ENCODE measurements around the gene TMEM37. TPM values are rescaled to one million over a fixed set of nuclear protein-coding genes. Genes with fewer than 3 reads are reported as not detected.

TMEM37 gene
- total and polyA plus RNA-seq, 2 of the 13 experiments (the other 11 are each of a cell fraction or from before 2014, with no cell fraction given), result 37.7 to 115 TPM

DNA sequence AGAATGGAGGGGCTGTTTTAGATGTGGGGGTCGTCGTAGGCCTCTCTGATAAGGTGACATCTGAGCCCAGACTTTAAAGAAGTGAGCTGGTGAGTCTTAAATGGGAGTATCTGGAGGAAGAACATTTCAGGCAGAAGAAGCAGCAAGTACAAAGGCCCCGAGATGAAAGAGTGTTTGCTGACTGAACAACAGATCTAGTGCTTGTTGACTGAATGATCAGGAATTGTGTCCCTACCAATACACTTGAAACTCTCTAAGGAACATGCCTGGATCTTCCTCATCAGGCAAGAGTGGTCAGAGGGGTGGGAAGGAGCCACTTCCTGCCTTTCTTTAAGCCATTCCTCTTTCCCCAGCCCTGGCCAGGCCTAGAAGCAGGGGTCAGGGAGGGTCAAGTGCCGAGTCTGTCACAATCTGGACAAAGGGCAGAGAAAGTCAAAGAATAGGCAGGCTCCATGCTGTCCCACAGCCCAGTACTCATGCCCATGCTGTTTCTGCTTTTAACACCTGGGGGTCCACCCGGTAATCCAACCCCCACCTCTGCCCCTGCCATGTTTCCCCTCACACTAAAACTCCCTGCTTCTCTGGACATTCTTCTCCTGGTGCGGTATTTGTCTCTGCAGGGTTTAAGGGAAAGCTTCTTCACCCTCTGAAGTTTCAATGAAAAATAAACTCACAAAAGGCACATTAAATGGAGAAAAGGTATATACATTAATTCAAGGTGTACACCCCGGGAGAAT, 3.0 kb upstream of the TMEM37 start (continued):
- TF ChIP-seq, protein P1, sequence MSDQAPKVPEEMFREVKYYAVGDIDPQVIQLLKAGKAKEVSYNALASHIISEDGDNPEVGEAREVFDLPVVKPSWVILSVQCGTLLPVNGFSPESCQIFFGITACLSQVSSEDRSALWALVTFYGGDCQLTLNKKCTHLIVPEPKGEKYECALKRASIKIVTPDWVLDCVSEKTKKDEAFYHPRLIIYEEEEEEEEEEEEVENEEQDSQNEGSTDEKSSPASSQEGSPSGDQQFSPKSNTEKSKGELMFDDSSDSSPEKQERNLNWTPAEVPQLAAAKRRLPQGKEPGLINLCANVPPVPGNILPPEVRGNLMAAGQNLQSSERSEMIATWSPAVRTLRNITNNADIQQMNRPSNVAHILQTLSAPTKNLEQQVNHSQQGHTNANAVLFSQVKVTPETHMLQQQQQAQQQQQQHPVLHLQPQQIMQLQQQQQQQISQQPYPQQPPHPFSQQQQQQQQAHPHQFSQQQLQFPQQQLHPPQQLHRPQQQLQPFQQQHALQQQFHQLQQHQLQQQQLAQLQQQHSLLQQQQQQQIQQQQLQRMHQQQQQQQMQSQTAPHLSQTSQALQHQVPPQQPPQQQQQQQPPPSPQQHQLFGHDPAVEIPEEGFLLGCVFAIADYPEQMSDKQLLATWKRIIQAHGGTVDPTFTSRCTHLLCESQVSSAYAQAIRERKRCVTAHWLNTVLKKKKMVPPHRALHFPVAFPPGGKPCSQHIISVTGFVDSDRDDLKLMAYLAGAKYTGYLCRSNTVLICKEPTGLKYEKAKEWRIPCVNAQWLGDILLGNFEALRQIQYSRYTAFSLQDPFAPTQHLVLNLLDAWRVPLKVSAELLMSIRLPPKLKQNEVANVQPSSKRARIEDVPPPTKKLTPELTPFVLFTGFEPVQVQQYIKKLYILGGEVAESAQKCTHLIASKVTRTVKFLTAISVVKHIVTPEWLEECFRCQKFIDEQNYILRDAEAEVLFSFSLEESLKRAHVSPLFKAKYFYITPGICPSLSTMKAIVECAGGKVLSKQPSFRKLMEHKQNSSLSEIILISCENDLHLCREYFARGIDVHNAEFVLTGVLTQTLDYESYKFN (CRISPR knock-in tag; conservative IDR thresholded peaks at IDR 0.05), result 0 out of 2 replicates have a peak, but pooled peaks have one; percentile 40
- TF ChIP-seq, protein P2, sequence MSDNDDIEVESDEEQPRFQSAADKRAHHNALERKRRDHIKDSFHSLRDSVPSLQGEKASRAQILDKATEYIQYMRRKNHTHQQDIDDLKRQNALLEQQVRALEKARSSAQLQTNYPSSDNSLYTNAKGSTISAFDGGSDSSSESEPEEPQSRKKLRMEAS (IDR thresholded peaks at IDR 0.05), result peak; percentile 21; the same call in 1 of the 2 replicates
- TF ChIP-seq XRCC5 (optimal IDR thresholded peaks at IDR 0.05; ENCODE audit: low read length) (peak; percentile 16), ZNF451 (CRISPR knock-in tag; IDR thresholded peaks at IDR 0.05) (0 out of 2 replicates have a peak, but pooled peaks have one; percentile 33), BCL6 (CRISPR knock-in tag; IDR thresholded peaks at IDR 0.05) (peak; percentile 75; the same call in 1 of the 2 replicates), FOXK1 (CRISPR knock-in tag; IDR thresholded peaks at IDR 0.05; ENCODE audit: borderline replicate concordance, low read depth) (peak; percentile 9; the same call in 1 of the 2 replicates), SP2 (CRISPR knock-in tag; IDR thresholded peaks at IDR 0.05) (0 out of 2 replicates have a peak, but pooled peaks have one; percentile 20), RXRB (CRISPR knock-in tag; IDR thresholded peaks at IDR 0.05; ENCODE audit: borderline replicate concordance) (peak; percentile 77), SSRP1 (CRISPR knock-in tag; IDR thresholded peaks at IDR 0.05) (no peak), PPARG (CRISPR knock-in tag; conservative IDR thresholded peaks at IDR 0.05) (peak; percentile 44; the same call in 1 of the 2 replicates), ARNT2 (CRISPR knock-in tag; IDR thresholded peaks at IDR 0.05; ENCODE audit: low read depth) (no peak), DPF2 (CRISPR knock-in tag; IDR thresholded peaks at IDR 0.05; ENCODE audit: borderline replicate concordance, low read depth) (0 out of 2 replicates have a peak, but pooled peaks have one; percentile 29)
- TF ChIP-seq, protein P3, sequence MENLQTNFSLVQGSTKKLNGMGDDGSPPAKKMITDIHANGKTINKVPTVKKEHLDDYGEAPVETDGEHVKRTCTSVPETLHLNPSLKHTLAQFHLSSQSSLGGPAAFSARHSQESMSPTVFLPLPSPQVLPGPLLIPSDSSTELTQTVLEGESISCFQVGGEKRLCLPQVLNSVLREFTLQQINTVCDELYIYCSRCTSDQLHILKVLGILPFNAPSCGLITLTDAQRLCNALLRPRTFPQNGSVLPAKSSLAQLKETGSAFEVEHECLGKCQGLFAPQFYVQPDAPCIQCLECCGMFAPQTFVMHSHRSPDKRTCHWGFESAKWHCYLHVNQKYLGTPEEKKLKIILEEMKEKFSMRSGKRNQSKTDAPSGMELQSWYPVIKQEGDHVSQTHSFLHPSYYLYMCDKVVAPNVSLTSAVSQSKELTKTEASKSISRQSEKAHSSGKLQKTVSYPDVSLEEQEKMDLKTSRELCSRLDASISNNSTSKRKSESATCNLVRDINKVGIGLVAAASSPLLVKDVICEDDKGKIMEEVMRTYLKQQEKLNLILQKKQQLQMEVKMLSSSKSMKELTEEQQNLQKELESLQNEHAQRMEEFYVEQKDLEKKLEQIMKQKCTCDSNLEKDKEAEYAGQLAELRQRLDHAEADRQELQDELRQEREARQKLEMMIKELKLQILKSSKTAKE (CRISPR knock-in tag; IDR thresholded peaks at IDR 0.05; ENCODE audit: borderline replicate concordance), result no peak
- TF ChIP-seq, protein P4, sequence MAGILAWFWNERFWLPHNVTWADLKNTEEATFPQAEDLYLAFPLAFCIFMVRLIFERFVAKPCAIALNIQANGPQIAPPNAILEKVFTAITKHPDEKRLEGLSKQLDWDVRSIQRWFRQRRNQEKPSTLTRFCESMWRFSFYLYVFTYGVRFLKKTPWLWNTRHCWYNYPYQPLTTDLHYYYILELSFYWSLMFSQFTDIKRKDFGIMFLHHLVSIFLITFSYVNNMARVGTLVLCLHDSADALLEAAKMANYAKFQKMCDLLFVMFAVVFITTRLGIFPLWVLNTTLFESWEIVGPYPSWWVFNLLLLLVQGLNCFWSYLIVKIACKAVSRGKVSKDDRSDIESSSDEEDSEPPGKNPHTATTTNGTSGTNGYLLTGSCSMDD (CRISPR knock-in tag; IDR thresholded peaks at IDR 0.05), result no peak
- TF ChIP-seq, protein P5, sequence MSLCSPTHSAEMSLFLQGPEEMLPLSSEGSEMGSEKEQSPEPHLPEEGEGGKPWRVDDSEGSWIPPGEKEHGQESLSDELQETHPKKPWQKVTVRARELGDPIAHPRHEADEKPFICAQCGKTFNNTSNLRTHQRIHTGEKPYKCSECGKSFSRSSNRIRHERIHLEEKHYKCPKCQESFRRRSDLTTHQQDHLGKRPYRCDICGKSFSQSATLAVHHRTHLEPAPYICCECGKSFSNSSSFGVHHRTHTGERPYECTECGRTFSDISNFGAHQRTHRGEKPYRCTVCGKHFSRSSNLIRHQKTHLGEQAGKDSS (CRISPR knock-in tag; IDR thresholded peaks at IDR 0.05; ENCODE audit: borderline replicate concordance, low read depth), result peak; percentile 64; the same call in 1 of the 2 replicates
- TF ChIP-seq, protein P6, sequence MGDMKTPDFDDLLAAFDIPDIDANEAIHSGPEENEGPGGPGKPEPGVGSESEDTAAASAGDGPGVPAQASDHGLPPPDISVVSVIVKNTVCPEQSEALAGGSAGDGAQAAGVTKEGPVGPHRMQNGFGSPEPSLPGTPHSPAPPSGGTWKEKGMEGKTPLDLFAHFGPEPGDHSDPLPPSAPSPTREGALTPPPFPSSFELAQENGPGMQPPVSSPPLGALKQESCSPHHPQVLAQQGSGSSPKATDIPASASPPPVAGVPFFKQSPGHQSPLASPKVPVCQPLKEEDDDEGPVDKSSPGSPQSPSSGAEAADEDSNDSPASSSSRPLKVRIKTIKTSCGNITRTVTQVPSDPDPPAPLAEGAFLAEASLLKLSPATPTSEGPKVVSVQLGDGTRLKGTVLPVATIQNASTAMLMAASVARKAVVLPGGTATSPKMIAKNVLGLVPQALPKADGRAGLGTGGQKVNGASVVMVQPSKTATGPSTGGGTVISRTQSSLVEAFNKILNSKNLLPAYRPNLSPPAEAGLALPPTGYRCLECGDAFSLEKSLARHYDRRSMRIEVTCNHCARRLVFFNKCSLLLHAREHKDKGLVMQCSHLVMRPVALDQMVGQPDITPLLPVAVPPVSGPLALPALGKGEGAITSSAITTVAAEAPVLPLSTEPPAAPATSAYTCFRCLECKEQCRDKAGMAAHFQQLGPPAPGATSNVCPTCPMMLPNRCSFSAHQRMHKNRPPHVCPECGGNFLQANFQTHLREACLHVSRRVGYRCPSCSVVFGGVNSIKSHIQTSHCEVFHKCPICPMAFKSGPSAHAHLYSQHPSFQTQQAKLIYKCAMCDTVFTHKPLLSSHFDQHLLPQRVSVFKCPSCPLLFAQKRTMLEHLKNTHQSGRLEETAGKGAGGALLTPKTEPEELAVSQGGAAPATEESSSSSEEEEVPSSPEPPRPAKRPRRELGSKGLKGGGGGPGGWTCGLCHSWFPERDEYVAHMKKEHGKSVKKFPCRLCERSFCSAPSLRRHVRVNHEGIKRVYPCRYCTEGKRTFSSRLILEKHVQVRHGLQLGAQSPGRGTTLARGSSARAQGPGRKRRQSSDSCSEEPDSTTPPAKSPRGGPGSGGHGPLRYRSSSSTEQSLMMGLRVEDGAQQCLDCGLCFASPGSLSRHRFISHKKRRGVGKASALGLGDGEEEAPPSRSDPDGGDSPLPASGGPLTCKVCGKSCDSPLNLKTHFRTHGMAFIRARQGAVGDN (CRISPR knock-in tag; IDR thresholded peaks at IDR 0.05), result no peak

All from HepG2 (cell line).